ENCODE data around the gene RUNX2. TPM values are rescaled to one million over a fixed set of nuclear protein-coding genes. Genes with fewer than 3 reads are reported as not detected.

The RUNX2 gene
- total and polyA plus RNA-seq, 9 of the 15 experiments (the other 6 are each of a cell fraction or from before 2014, with no cell fraction given) = 0.29 to 1.00 (median 0.43) TPM

GRCh38 chr6:45491048-45491735 lies 163.1 kb downstream of the RUNX2 start (continued):
- no peak for TF ChIP-seq ZBTB11 (CRISPR knock-in tag; IDR thresholded peaks at IDR 0.05)
- no peak for TF ChIP-seq EZH2 (IDR thresholded peaks at IDR 0.05; ENCODE audit: borderline replicate concordance, low read depth, low read length)
- no peak for TF ChIP-seq HCFC1 (IDR thresholded peaks at IDR 0.05; ENCODE audit: low read depth, low read length)
- no peak for TF ChIP-seq MLX (CRISPR knock-in tag; conservative IDR thresholded peaks at IDR 0.05)
- no peak for TF ChIP-seq KHSRP (IDR thresholded peaks at IDR 0.05)
- no peak for TF ChIP-seq CREB1 (IDR thresholded peaks at IDR 0.05)
- TF ChIP-seq CREB1 (CRISPR knock-in tag; IDR thresholded peaks at IDR 0.05) = no peak
- TF ChIP-seq, protein P1, sequence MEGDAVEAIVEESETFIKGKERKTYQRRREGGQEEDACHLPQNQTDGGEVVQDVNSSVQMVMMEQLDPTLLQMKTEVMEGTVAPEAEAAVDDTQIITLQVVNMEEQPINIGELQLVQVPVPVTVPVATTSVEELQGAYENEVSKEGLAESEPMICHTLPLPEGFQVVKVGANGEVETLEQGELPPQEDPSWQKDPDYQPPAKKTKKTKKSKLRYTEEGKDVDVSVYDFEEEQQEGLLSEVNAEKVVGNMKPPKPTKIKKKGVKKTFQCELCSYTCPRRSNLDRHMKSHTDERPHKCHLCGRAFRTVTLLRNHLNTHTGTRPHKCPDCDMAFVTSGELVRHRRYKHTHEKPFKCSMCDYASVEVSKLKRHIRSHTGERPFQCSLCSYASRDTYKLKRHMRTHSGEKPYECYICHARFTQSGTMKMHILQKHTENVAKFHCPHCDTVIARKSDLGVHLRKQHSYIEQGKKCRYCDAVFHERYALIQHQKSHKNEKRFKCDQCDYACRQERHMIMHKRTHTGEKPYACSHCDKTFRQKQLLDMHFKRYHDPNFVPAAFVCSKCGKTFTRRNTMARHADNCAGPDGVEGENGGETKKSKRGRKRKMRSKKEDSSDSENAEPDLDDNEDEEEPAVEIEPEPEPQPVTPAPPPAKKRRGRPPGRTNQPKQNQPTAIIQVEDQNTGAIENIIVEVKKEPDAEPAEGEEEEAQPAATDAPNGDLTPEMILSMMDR (IDR thresholded peaks at IDR 0.05 in 2 of 3, conservative IDR thresholded peaks at IDR 0.05 in 1 of 3; ENCODE audit: insufficient read depth in 2 of 3, low read depth in 1 of 3, low read length in 3 of 3) = no peak
- no peak for TF ChIP-seq MTA3 (IDR thresholded peaks at IDR 0.05; ENCODE audit: borderline replicate concordance)
- TF ChIP-seq CCAR2 (IDR thresholded peaks at IDR 0.05; ENCODE audit: low read depth, low read length) = no peak
- TF ChIP-seq THRA (IDR thresholded peaks at IDR 0.05) = no peak
- TF ChIP-seq MAX (CRISPR knock-in tag; IDR thresholded peaks at IDR 0.05) = no peak
- TF ChIP-seq MCM7 (IDR thresholded peaks at IDR 0.05) = no peak

Data from K562 (cell line).